AG09319 (cell line): ENCODE results near the gene CADM2.

Source experiments
- DNase-seq: peaks from one replicate; pipeline ENCODE4 v3.0.0-alpha.2; 2010; ENCODE audit warnings: low read depth; ENCODE audit errors: extremely low read depth
- TF ChIP-seq, protein P1 (sequence below): IDR thresholded peaks from 2 replicates; pipeline ENCODE4 v1.5.1; 2011; ENCODE audit warnings: low read depth, mild to moderate bottlenecking, inconsistent platforms, low read length, moderate library complexity

CADM2 gene

DNA sequence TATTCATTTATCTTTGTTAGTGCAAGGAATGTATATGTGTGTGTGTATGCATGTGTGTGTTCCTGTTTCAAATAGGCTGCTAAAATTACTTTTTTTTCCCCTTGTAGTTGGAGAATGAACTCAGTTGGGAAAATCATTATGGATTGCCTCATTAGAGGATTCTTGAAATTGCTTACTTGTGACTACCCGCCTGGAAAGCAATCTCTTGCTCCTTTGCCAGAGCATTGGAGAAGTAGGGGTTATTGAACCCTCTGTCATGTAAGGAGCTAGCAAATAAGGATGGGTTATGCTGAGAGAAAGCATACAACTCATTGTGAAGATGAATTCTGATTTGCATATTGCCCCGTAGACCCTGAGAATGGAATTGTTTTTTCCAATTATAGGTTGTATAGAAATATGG is 474.5 kb downstream of the CADM2 start:
- TF ChIP-seq, protein P1, sequence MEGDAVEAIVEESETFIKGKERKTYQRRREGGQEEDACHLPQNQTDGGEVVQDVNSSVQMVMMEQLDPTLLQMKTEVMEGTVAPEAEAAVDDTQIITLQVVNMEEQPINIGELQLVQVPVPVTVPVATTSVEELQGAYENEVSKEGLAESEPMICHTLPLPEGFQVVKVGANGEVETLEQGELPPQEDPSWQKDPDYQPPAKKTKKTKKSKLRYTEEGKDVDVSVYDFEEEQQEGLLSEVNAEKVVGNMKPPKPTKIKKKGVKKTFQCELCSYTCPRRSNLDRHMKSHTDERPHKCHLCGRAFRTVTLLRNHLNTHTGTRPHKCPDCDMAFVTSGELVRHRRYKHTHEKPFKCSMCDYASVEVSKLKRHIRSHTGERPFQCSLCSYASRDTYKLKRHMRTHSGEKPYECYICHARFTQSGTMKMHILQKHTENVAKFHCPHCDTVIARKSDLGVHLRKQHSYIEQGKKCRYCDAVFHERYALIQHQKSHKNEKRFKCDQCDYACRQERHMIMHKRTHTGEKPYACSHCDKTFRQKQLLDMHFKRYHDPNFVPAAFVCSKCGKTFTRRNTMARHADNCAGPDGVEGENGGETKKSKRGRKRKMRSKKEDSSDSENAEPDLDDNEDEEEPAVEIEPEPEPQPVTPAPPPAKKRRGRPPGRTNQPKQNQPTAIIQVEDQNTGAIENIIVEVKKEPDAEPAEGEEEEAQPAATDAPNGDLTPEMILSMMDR = no peak

DNA sequence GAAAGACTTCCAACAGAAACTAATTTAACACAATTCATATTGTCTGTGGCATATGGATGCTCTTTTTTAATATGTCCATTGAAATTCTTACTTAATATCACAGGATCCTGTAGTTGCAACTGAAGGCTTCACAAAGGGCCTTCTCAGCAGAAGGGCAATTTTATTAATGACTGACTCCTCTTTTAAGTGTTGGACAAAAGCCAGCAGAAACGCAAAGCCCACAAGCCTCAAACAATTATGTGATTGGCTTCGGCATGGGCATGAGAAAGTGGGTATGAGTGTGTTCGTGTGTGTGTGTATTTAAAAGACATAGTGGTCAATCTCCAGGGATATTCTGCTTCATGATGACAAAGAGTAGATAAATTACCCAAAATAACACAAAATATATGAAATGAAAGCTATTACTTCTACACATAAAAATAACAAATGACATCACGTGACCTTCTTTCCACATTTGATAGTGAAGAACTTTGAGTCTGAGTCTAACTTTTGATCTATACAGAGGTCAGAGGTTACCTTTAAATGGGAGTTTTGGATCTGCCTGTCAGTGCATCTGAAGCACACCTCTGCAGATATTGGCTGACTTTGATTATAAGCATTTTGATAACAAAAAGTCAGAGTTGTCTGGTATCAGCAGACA is 496.9 kb downstream of the CADM2 start:
- TF ChIP-seq, protein P1 = no peak
- no peak for DNase-seq

More for the DNA sequence above, 474.5 kb downstream of the CADM2 start:
- DNase-seq = no peak

GRCh38 chr3:85474241-85474640 is 515.5 kb downstream of the CADM2 start:
- TF ChIP-seq, protein P1 = no peak
- no peak for DNase-seq

DNA sequence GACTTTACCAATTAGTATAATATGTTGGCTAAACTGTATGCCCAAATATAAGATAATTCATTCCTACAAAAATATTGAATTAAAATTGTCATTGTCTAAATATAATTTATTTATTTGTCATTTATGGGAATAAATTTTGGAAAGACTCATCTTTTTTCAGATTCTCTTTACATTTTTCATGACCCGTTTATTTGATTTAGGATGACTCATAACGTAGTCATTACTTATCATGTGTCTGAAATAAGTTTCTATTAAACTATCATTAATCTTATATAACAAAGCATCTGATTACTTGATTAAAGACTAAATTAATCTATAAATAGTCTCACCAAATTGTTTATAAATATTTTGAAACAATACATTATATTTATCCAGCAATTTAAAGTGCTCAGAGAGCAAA is 516.6 kb downstream of the CADM2 start:
- no peak for DNase-seq
- TF ChIP-seq, protein P1 = no peak

DNA sequence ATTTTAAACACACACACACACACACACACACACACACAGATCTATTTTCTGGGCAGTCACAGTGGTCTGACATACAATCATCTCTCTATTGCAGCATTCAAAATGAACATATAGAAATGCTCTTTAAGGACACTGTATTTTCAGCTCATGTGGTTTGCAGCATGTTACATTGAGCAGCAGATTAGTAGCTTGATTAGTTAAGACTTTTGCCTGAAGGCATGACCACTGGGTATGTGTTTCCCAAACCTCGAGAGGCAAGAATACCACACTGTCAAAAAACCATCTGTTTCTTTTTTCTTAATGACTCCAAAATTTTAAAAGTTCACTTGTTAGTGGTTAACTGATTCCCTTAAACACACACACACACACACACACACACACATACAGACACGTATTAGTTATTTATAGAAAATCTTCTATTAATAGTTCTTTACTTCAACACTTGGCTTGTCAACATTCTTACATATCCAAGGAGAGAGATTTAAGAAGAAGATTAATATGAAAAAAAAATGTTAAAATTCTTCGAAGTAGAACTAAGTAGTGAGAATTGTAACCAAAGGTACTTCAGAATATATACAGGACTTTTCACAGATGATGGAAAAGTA is 518.2 kb downstream of the CADM2 start:
- no peak for DNase-seq

GRCh38 chr3:85481411-85482212 is 522.8 kb downstream of the CADM2 start:
- TF ChIP-seq, protein P1 = no peak
- DNase-seq = no peak

More for the DNA sequence above, 518.2 kb downstream of the CADM2 start:
- TF ChIP-seq, protein P1 = no peak

- TF ChIP-seq, protein P1 = no peak
- no peak for DNase-seq
Measured at GRCh38 chr3:85482213-85482490, 523.4 kb downstream of the CADM2 start.
